Activated CD4-positive, alpha-beta T cell treated with anti-CD3 and anti-CD28 coated beads, Interleukin-2, amount 50 U/mL, for 4 hours (primary cell): Measurements from ENCODE around the gene KIF6.
"Not testable (repeated sequence)": the region's sequence is repeated elsewhere in the genome, so short reads cannot be mapped to it uniquely, and the experiment has no call there.

Experiments used
- DNase-seq, 2 experiments: peaks; one replicate each; pipeline ENCODE4 v3.0.0-alpha.2; 2020

Gene KIF6

GRCh38 chr6:39546731-39547130 lies 178.5 kb downstream of the KIF6 start:
- no peak for DNase-seq

- DNase-seq = no peak
Measured at GRCh38 chr6:39543950-39544349, 181.3 kb downstream of the KIF6 start.

GRCh38 chr6:39543095-39543494 lies 182.1 kb downstream of the KIF6 start:
- DNase-seq = no peak

- DNase-seq = no peak
Measured at GRCh38 chr6:39540454-39540853, 184.8 kb downstream of the KIF6 start.

GRCh38 chr6:39530201-39530759 lies 194.9 kb downstream of the KIF6 start:
- no peak for DNase-seq

GRCh38 chr6:39527792-39528564 lies 197.2 kb downstream of the KIF6 start:
- DNase-seq = no peak

- DNase-seq = no peak
Measured at GRCh38 chr6:39524007-39524406, 201.2 kb downstream of the KIF6 start.

GRCh38 chr6:39521958-39522357 lies 203.2 kb downstream of the KIF6 start:
- DNase-seq = no peak

- DNase-seq = no peak
Measured at GRCh38 chr6:39520916-39521315, 204.3 kb downstream of the KIF6 start.

GRCh38 chr6:39520411-39520810 lies 204.8 kb downstream of the KIF6 start:
- no peak for DNase-seq

- no peak for DNase-seq
Measured at GRCh38 chr6:39518221-39518620, 207.0 kb downstream of the KIF6 start.

GRCh38 chr6:39517756-39518155 lies 207.5 kb downstream of the KIF6 start:
- DNase-seq = no peak

GRCh38 chr6:39516471-39516870 lies 208.7 kb downstream of the KIF6 start:
- no peak for DNase-seq

GRCh38 chr6:39515471-39515870 lies 209.7 kb downstream of the KIF6 start:
- no peak for DNase-seq

- no peak for DNase-seq
Measured at GRCh38 chr6:39515006-39515405, 210.2 kb downstream of the KIF6 start.

- DNase-seq = not testable (repeated sequence)
Measured at GRCh38 chr6:39509831-39510230, 215.4 kb downstream of the KIF6 start.

- no peak for DNase-seq
Measured at GRCh38 chr6:39508515-39508914, 216.7 kb downstream of the KIF6 start.

GRCh38 chr6:39507331-39507998 lies 217.7 kb downstream of the KIF6 start:
- no peak for DNase-seq

- DNase-seq = not testable (repeated sequence)
Measured at GRCh38 chr6:39502362-39502955, 222.7 kb downstream of the KIF6 start.

GRCh38 chr6:39499053-39499452 lies 226.2 kb downstream of the KIF6 start:
- DNase-seq = no peak

GRCh38 chr6:39498096-39498495 lies 227.1 kb downstream of the KIF6 start:
- no peak for DNase-seq

GRCh38 chr6:39496915-39497314 lies 228.3 kb downstream of the KIF6 start:
- DNase-seq = no peak

- DNase-seq = no peak
Measured at GRCh38 chr6:39496456-39496855, 228.8 kb downstream of the KIF6 start.

GRCh38 chr6:39495640-39496039 lies 229.6 kb downstream of the KIF6 start:
- DNase-seq = no peak
